OCI-LY3 (cell line): ENCODE data around the gene POU2F2.
A peak's percentile ranks its signal among the peaks of the same experiment; 100 is the strongest.

Source experiments
- H2AFZ ChIP-seq: fragments of 200-600, 300-600 bp; shearing (Covaris generic); 2 replicates; pipeline ENCODE4 v1.6.0; 2014; ENCODE audit warnings: antibody characterized with exemption, low read depth, low read length
- H3K27ac ChIP-seq: fragments of 200-600, 300-600 bp; sonication (generic); 2 replicates; pipeline ENCODE4 v1.5.1; 2014; ENCODE audit warnings: mild to moderate bottlenecking, low read length, moderate library complexity, mixed read lengths
- H3K27me3 ChIP-seq: fragments of 200-600, 300-600 bp; sonication (generic); 2 replicates; pipeline ENCODE4 v1.6.1; 2014; ENCODE audit warnings: low read depth, low read length, mixed read lengths
- H3K36me3 ChIP-seq: fragments of 200-600, 300-600 bp; sonication (generic); replicated peaks from 2 replicates; pipeline ENCODE3; 2014; ENCODE audit warnings: low read depth, low read length, mixed read lengths
- H3K4me1 ChIP-seq: fragments of 300-600, 200-600 bp; sonication (generic); 2 replicates; pipeline ENCODE4 v1.6.1; 2014; ENCODE audit warnings: low read length, mixed read lengths
- H3K4me2 ChIP-seq: fragments of 200-600, 300-600 bp; sonication (generic); 2 replicates; pipeline ENCODE4 v1.6.1; 2014; ENCODE audit warnings: low read length, mixed read lengths
- H3K4me3 ChIP-seq: fragments of 300-600, 200-600 bp; sonication (generic); 2 replicates; pipeline ENCODE4 v1.5.1; 2014; ENCODE audit warnings: antibody characterized with exemption, mild to moderate bottlenecking, low read length, moderate library complexity
- H3K79me2 ChIP-seq: fragments of 300-600, 200-600 bp; shearing (Covaris generic); 2 replicates; pipeline ENCODE4 v1.6.1; 2014; ENCODE audit warnings: mild to moderate bottlenecking, low read length, mixed read lengths
- H3K9ac ChIP-seq: fragments of 300-600, 200-600 bp; shearing (Covaris generic); 2 replicates; pipeline ENCODE4 v1.6.0; 2014; ENCODE audit warnings: mild to moderate bottlenecking, low read length, moderate library complexity
- H3K9me3 ChIP-seq: fragments of 200-600, 300-600 bp; shearing (Covaris generic); 2 replicates; pipeline ENCODE4 v1.6.1; 2014; ENCODE audit warnings: low read length, mixed read lengths; ENCODE audit not compliant: insufficient read depth
- H4K20me1 ChIP-seq: fragments of 200-600, 300-600 bp; sonication (generic); 2 replicates; pipeline ENCODE4 v1.6.1; 2016; ENCODE audit warnings: low read length, mixed read lengths; ENCODE audit not compliant: insufficient read depth
- CTCF ChIP-seq: fragments of 200-600, 300-600 bp; sonication (generic); IDR thresholded peaks from 2 replicates; pipeline ENCODE4 v1.5.1; 2014; ENCODE audit warnings: antibody characterized with exemption, low read length, low read depth
- EZH2phosphoT487 ChIP-seq: fragments of 200-600 bp; shearing (Covaris generic); IDR thresholded peaks from 2 replicates; pipeline ENCODE4 v1.6.1; 2018; ENCODE audit warnings: antibody characterized with exemption, mixed run types, low read depth

Gene POU2F2

GRCh38 chr19:42115219-42115618 lies 17.0 kb downstream of the POU2F2 start:
- no peak overlapping the region for H3K9ac ChIP-seq
- peaks cover 81% of the 10 kb centered on the region for H3K36me3 ChIP-seq
- H2AFZ ChIP-seq: no peak overlapping the region
- H3K27me3 ChIP-seq: no peaks in the 10 kb centered on the region
- no peaks in the 10 kb centered on the region for H3K9me3 ChIP-seq
- H3K4me3 ChIP-seq: peak overlapping the region; percentile 4; the same call in 1 of the 2 replicates
- H3K4me1 ChIP-seq: peaks cover 93% of the 10 kb centered on the region
- TF ChIP-seq CTCF (no peak), EZH2phosphoT487 (no peak)
- peaks cover 6% of the 10 kb centered on the region; the same call in 1 of the 2 replicates for H4K20me1 ChIP-seq
- peak overlapping the region; percentile 89 for H3K27ac ChIP-seq
- H3K4me2 ChIP-seq: peak overlapping the region; percentile 68
- H3K79me2 ChIP-seq: peaks cover 90% of the 10 kb centered on the region

- peaks cover 78% of the 10 kb centered on the region for H3K36me3 ChIP-seq
- H4K20me1 ChIP-seq: peaks cover 6% of the 10 kb centered on the region; the same call in 1 of the 2 replicates
- peak overlapping the region; percentile 89 for H3K27ac ChIP-seq
- TF ChIP-seq CTCF (no peak), EZH2phosphoT487 (no peak)
- H3K9ac ChIP-seq: peak overlapping the region; percentile 52
- H2AFZ ChIP-seq: no peak overlapping the region
- H3K4me2 ChIP-seq: peak overlapping the region; percentile 68
- H3K4me3 ChIP-seq: peak overlapping the region; percentile 36
- H3K27me3 ChIP-seq: no peaks in the 10 kb centered on the region
- H3K79me2 ChIP-seq: peaks cover 83% of the 10 kb centered on the region
- H3K4me1 ChIP-seq: peaks cover 94% of the 10 kb centered on the region
- H3K9me3 ChIP-seq: no peaks in the 10 kb centered on the region
Measured at GRCh38 chr19:42114412-42114811, 17.8 kb downstream of the POU2F2 start.

- peaks cover 6% of the 10 kb centered on the region; the same call in 1 of the 2 replicates for H4K20me1 ChIP-seq
- H3K27me3 ChIP-seq: no peaks in the 10 kb centered on the region
- H3K4me2 ChIP-seq: peak overlapping the region; percentile 68
- H3K4me3 ChIP-seq: peak overlapping the region; percentile 36
- TF ChIP-seq CTCF (peak; percentile 44; the same call in 1 of the 2 replicates), EZH2phosphoT487 (no peak)
- H3K4me1 ChIP-seq: peaks cover 96% of the 10 kb centered on the region
- no peak overlapping the region for H2AFZ ChIP-seq
- H3K9me3 ChIP-seq: no peaks in the 10 kb centered on the region
- peak overlapping the region; percentile 52 for H3K9ac ChIP-seq
- H3K36me3 ChIP-seq: peaks cover 79% of the 10 kb centered on the region
- H3K79me2 ChIP-seq: peaks cover 80% of the 10 kb centered on the region
- H3K27ac ChIP-seq: peak overlapping the region; percentile 89
Measured at GRCh38 chr19:42113641-42114348, 18.5 kb downstream of the POU2F2 start.

GRCh38 chr19:42111811-42112210 lies 20.4 kb downstream of the POU2F2 start:
- H3K27me3 ChIP-seq: no peaks in the 10 kb centered on the region
- H2AFZ ChIP-seq: no peak overlapping the region
- H3K4me3 ChIP-seq: no peak overlapping the region
- H3K9ac ChIP-seq: no peak overlapping the region
- peaks cover 17% of the 10 kb centered on the region for H4K20me1 ChIP-seq
- no peaks in the 10 kb centered on the region for H3K9me3 ChIP-seq
- H3K4me1 ChIP-seq: peaks cover 87% of the 10 kb centered on the region
- H3K27ac ChIP-seq: peak overlapping the region; percentile 86
- TF ChIP-seq CTCF (no peak), EZH2phosphoT487 (no peak)
- H3K4me2 ChIP-seq: no peak overlapping the region
- peaks cover 73% of the 10 kb centered on the region for H3K36me3 ChIP-seq
- peaks cover 73% of the 10 kb centered on the region for H3K79me2 ChIP-seq
